ENCODE data around the gene PTPN18. TPM values are rescaled to one million over a fixed set of nuclear protein-coding genes. Genes with fewer than 3 reads are reported as not detected.

The PTPN18 gene
- total and polyA plus RNA-seq, 4 donors = 18.2 to 37.6 (median 25.9) TPM

DNA sequence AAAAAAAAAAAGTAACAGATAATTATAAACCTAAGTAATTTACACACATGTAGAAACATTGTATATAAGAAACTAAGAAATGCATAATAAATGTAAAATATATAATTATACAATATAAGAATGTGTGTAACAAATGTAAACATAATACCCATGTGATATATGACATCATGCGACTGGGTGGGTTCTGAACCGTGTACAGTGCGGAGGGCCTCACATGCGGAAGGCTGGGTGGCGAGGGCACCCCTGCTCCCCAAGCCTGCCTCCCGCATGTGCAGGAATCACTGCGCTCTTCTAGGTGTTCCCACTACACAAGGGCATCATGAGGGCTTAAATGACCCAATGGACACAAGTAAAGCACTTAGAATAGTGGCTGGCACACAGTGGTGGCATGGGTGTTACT lies 2.0 kb downstream of the PTPN18 start:
- Histone ChIP-seq H3K27ac (ENCODE audit: low read depth, low read length) (no peak overlapping the region), H3K36me3 (ENCODE audit: control insufficient read depth, insufficient read depth, low read length) (peaks cover 5% of the 10 kb centered on the region), H3K4me3 (ENCODE audit: low read depth, low read length) (no peak overlapping the region), H3K4me1 (ENCODE audit: control insufficient read depth, insufficient read depth, low read length) (peaks cover 27% of the 10 kb centered on the region), H3K27me3 (ENCODE audit: control insufficient read depth, insufficient read depth, low read length) (no peaks in the 10 kb centered on the region), H3K9me3 (ENCODE audit: control insufficient read depth, insufficient read depth, low read length) (no peaks in the 10 kb centered on the region)
- 97% methylated on average over 7 of the region's 7 CpGs for WGBS (ENCODE audit: insufficient coverage)
- DNase-seq (ENCODE audit: low read depth in 4 of 6, low spot score in 6 of 6) = no peak

GRCh38 chr2:130358420-130359350 lies 2.8 kb downstream of the PTPN18 start:
- no peak for DNase-seq (ENCODE audit: low read depth in 4 of 6, low spot score in 6 of 6)
- Histone ChIP-seq H3K27ac (ENCODE audit: low read depth, low read length) (no peak overlapping the region), H3K9me3 (ENCODE audit: control insufficient read depth, insufficient read depth, low read length) (no peaks in the 10 kb centered on the region), H3K27me3 (ENCODE audit: control insufficient read depth, insufficient read depth, low read length) (no peaks in the 10 kb centered on the region), H3K4me3 (ENCODE audit: low read depth, low read length) (no peak overlapping the region), H3K36me3 (ENCODE audit: control insufficient read depth, insufficient read depth, low read length) (peaks cover 5% of the 10 kb centered on the region), H3K4me1 (ENCODE audit: control insufficient read depth, insufficient read depth, low read length) (peaks cover 20% of the 10 kb centered on the region)
- WGBS (ENCODE audit: insufficient coverage) = 93% methylated on average over 32 of the region's 33 CpGs

- no peaks in the 10 kb centered on the region for H3K27me3 ChIP-seq (ENCODE audit: control insufficient read depth, insufficient read depth, low read length)
- H3K36me3 ChIP-seq (ENCODE audit: control insufficient read depth, insufficient read depth, low read length) = peaks cover 5% of the 10 kb centered on the region
- peaks cover 15% of the 10 kb centered on the region for H3K4me1 ChIP-seq (ENCODE audit: control insufficient read depth, insufficient read depth, low read length)
- no peak overlapping the region for H3K4me3 ChIP-seq (ENCODE audit: low read depth, low read length)
- WGBS (ENCODE audit: insufficient coverage) = no CpG with 5 or more reads among the region's 5 CpGs
- H3K27ac ChIP-seq (ENCODE audit: low read depth, low read length) = no peak overlapping the region
- DNase-seq (ENCODE audit: low read depth in 4 of 6, low spot score in 6 of 6) = no peak
- H3K9me3 ChIP-seq (ENCODE audit: control insufficient read depth, insufficient read depth, low read length) = no peaks in the 10 kb centered on the region
These were observed 3.6 kb downstream of the PTPN18 start for GRCh38 chr2:130359466-130359865.

DNA sequence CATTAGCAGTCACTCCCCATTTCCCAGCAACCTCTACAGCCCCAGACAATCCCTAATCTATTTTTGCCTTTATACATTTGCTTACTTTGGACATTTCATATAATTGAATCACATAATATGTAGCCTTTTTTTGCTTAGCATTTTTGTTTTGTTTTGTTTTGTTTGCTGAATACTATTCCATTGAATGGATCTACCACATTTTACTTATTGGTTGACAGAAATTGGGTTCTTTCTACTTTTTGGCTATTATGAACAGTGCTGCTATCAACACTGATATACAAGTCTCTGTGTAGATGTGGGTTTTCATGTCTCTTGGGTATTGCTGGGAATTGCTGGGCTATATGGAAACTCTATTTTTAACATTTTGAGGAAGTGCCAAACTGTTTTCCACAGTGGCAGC lies 7.6 kb downstream of the PTPN18 start:
- Histone ChIP-seq H3K36me3 (ENCODE audit: control insufficient read depth, insufficient read depth, low read length) (peaks cover 5% of the 10 kb centered on the region), H3K9me3 (ENCODE audit: control insufficient read depth, insufficient read depth, low read length) (no peaks in the 10 kb centered on the region), H3K27me3 (ENCODE audit: control insufficient read depth, insufficient read depth, low read length) (no peaks in the 10 kb centered on the region), H3K4me3 (ENCODE audit: low read depth, low read length) (no peak overlapping the region), H3K4me1 (ENCODE audit: control insufficient read depth, insufficient read depth, low read length) (no peaks in the 10 kb centered on the region), H3K27ac (ENCODE audit: low read depth, low read length) (no peak overlapping the region)
- DNase-seq (ENCODE audit: low read depth in 4 of 6, low spot score in 6 of 6) = no peak

DNA sequence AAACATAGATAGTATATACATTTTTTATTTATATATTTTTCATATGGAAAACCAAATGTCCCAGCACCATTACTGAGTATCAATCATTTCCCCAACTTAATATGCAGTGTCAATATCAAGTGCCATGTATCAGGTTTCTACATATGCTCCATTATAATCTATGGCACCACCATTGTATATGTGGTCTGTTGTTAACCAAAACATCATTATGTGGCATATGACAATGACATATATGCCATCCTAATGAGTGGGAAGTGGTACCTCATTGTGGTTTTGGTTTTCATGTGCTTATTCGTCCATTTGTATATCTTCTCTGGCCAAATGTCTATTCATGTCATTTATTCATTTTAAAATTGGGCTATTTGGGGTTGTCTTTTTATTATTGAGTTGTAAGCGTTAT lies 9.2 kb downstream of the PTPN18 start:
- no peak for DNase-seq (ENCODE audit: low read depth in 4 of 6, low spot score in 6 of 6)
- WGBS (ENCODE audit: insufficient coverage) = no CpG with 5 or more reads among the region's 2 CpGs

DNA sequence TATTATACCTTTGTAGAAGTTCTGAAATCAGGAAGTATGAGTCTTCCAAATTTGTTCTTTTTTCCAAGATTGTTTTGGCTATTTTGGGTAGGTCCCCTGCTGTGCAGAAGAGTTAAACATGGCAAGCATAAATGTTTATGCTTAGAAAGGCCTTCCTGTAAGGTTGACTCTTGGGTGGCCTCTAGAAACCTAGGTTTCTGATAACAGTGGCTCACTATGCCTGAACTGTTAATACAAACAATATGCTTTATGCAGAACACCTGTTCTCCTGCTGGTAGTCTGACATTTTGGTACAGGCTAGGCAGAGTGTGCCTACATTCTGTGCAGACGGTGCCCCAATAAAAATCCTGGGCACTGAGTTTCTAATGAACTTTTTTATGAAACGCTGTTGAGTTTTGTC lies 10.1 kb downstream of the PTPN18 start:
- WGBS (ENCODE audit: insufficient coverage) = 88% methylated on average over 1 of the region's 2 CpGs
- no peak for DNase-seq (ENCODE audit: low read depth in 4 of 6, low spot score in 6 of 6)

More for the DNA sequence above, 9.2 kb downstream of the PTPN18 start:
- Histone ChIP-seq H3K9me3 (ENCODE audit: control insufficient read depth, insufficient read depth, low read length) (no peaks in the 10 kb centered on the region), H3K4me3 (ENCODE audit: low read depth, low read length) (no peak overlapping the region), H3K27ac (ENCODE audit: low read depth, low read length) (no peak overlapping the region), H3K27me3 (ENCODE audit: control insufficient read depth, insufficient read depth, low read length) (no peaks in the 10 kb centered on the region), H3K4me1 (ENCODE audit: control insufficient read depth, insufficient read depth, low read length) (no peaks in the 10 kb centered on the region), H3K36me3 (ENCODE audit: control insufficient read depth, insufficient read depth, low read length) (no peaks in the 10 kb centered on the region)

DNA sequence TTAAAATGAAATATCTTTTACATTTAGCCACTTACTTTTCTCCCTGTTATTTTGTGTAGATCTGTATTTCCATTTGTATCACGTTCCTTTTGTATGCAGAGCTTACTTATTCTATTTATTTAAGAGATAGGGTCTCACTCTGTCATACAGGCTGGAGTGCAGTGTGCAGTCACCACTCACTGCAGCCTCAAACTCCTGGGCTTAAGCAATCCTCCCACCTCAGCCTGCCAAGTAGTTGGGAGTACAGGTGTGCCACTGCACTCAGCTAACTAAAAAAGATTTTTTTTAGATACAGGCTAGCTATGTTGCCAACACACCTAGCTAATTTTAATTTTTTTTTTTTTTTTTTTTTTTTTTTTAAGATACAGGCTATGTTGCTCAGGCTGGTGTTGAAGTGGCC lies 10.9 kb downstream of the PTPN18 start:
- peaks cover 11% of the 10 kb centered on the region for H3K4me1 ChIP-seq (ENCODE audit: control insufficient read depth, insufficient read depth, low read length)
- no peaks in the 10 kb centered on the region for H3K27me3 ChIP-seq (ENCODE audit: control insufficient read depth, insufficient read depth, low read length)
- DNase-seq (ENCODE audit: low read depth in 4 of 6, low spot score in 6 of 6) = no peak
- no peaks in the 10 kb centered on the region for H3K9me3 ChIP-seq (ENCODE audit: control insufficient read depth, insufficient read depth, low read length)
- WGBS (ENCODE audit: insufficient coverage) = no CpG with 5 or more reads among the region's 1 CpG
- no peak overlapping the region for H3K27ac ChIP-seq (ENCODE audit: low read depth, low read length)
- H3K36me3 ChIP-seq (ENCODE audit: control insufficient read depth, insufficient read depth, low read length) = peaks cover 11% of the 10 kb centered on the region
- no peak overlapping the region for H3K4me3 ChIP-seq (ENCODE audit: low read depth, low read length)

More for the DNA sequence above, 10.1 kb downstream of the PTPN18 start:
- Histone ChIP-seq H3K4me1 (ENCODE audit: control insufficient read depth, insufficient read depth, low read length) (peaks cover 3% of the 10 kb centered on the region), H3K27ac (ENCODE audit: low read depth, low read length) (no peak overlapping the region), H3K9me3 (ENCODE audit: control insufficient read depth, insufficient read depth, low read length) (no peaks in the 10 kb centered on the region), H3K4me3 (ENCODE audit: low read depth, low read length) (no peak overlapping the region), H3K27me3 (ENCODE audit: control insufficient read depth, insufficient read depth, low read length) (no peaks in the 10 kb centered on the region), H3K36me3 (ENCODE audit: control insufficient read depth, insufficient read depth, low read length) (peaks cover 7% of the 10 kb centered on the region)

GRCh38 chr2:130368786-130369185 lies 12.9 kb downstream of the PTPN18 start:
- H3K4me3 ChIP-seq (ENCODE audit: low read depth, low read length) = no peak overlapping the region
- peaks cover 11% of the 10 kb centered on the region for H3K36me3 ChIP-seq (ENCODE audit: control insufficient read depth, insufficient read depth, low read length)
- DNase-seq (ENCODE audit: low read depth in 4 of 6, low spot score in 6 of 6) = no peak
- H3K9me3 ChIP-seq (ENCODE audit: control insufficient read depth, insufficient read depth, low read length) = no peaks in the 10 kb centered on the region
- H3K4me1 ChIP-seq (ENCODE audit: control insufficient read depth, insufficient read depth, low read length) = peaks cover 23% of the 10 kb centered on the region
- H3K27ac ChIP-seq (ENCODE audit: low read depth, low read length) = no peak overlapping the region
- no peaks in the 10 kb centered on the region for H3K27me3 ChIP-seq (ENCODE audit: control insufficient read depth, insufficient read depth, low read length)
- 100% methylated on average over 1 of the region's 5 CpGs for WGBS (ENCODE audit: insufficient coverage)

GRCh38 chr2:130369311-130369964 lies 13.6 kb downstream of the PTPN18 start:
- no peaks in the 10 kb centered on the region for H3K9me3 ChIP-seq (ENCODE audit: control insufficient read depth, insufficient read depth, low read length)
- no peak overlapping the region for H3K4me3 ChIP-seq (ENCODE audit: low read depth, low read length)
- no peak for DNase-seq (ENCODE audit: low read depth in 4 of 6, low spot score in 6 of 6)
- peaks cover 11% of the 10 kb centered on the region for H3K36me3 ChIP-seq (ENCODE audit: control insufficient read depth, insufficient read depth, low read length)
- peaks cover 23% of the 10 kb centered on the region for H3K4me1 ChIP-seq (ENCODE audit: control insufficient read depth, insufficient read depth, low read length)
- no peaks in the 10 kb centered on the region for H3K27me3 ChIP-seq (ENCODE audit: control insufficient read depth, insufficient read depth, low read length)
- no peak overlapping the region for H3K27ac ChIP-seq (ENCODE audit: low read depth, low read length)

DNA sequence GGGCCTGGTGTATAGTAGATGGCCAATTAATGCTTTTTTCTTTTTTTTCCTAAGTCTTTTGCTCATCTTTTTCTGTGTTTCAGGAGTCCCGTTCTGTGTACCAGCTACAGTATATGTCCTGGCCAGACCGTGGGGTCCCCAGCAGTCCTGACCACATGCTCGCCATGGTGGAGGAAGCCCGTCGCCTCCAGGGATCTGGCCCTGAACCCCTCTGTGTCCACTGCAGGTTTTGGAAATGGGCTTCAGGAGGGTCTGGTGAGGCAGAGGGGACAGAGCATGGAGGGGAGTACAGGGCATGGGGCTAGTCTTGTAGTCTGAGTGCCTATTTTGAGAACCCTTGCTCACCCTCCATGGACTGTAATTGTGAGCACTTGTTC lies 14.1 kb downstream of the PTPN18 start:
- no peak overlapping the region for H3K27ac ChIP-seq (ENCODE audit: low read depth, low read length)
- no peak overlapping the region for H3K4me3 ChIP-seq (ENCODE audit: low read depth, low read length)
- no peaks in the 10 kb centered on the region for H3K9me3 ChIP-seq (ENCODE audit: control insufficient read depth, insufficient read depth, low read length)
- no peak for DNase-seq (ENCODE audit: low read depth in 4 of 6, low spot score in 6 of 6)
- 93% methylated on average over 5 of the region's 5 CpGs for WGBS (ENCODE audit: insufficient coverage)
- peaks cover 11% of the 10 kb centered on the region for H3K36me3 ChIP-seq (ENCODE audit: control insufficient read depth, insufficient read depth, low read length)
- peaks cover 23% of the 10 kb centered on the region for H3K4me1 ChIP-seq (ENCODE audit: control insufficient read depth, insufficient read depth, low read length)
- H3K27me3 ChIP-seq (ENCODE audit: control insufficient read depth, insufficient read depth, low read length) = no peaks in the 10 kb centered on the region
